Hepatocyte (in vitro differentiated cells): ENCODE data around the gene HTD2. TPM values are rescaled to one million over a fixed set of nuclear protein-coding genes. Genes with fewer than 3 reads are reported as not detected.

Experiments used
- DNase-seq: peaks from one replicate; pipeline ENCODE4 v3.0.0-alpha.2; 2016; ENCODE audit warnings: low spot score
- H2AFZ ChIP-seq: fragments of 200-600 bp; sonication (generic); 2 replicates; pipeline ENCODE4 v1.6.0; 2016; ENCODE audit warnings: antibody characterized with exemption, mild to moderate bottlenecking
- H3K27ac ChIP-seq: fragments of 200-600 bp; sonication (generic); 2 replicates; pipeline ENCODE4 v1.5.1; 2016; ENCODE audit warnings: mild to moderate bottlenecking
- H3K27me3 ChIP-seq: fragments of 200-600 bp; sonication (generic); 2 replicates; pipeline ENCODE4 v1.6.1; 2016
- H3K36me3 ChIP-seq: fragments of 200-600 bp; sonication (generic); replicated peaks from 2 replicates; pipeline ENCODE4 v1.5.1; 2016; ENCODE audit warnings: low read depth; ENCODE audit not compliant: insufficient read depth
- H3K4me1 ChIP-seq: fragments of 200-600 bp; sonication (generic); 2 replicates; pipeline ENCODE4 v1.5.1; 2016; ENCODE audit warnings: mild to moderate bottlenecking, moderate library complexity; ENCODE audit not compliant: insufficient read depth
- H3K4me2 ChIP-seq: fragments of 200-600 bp; sonication (generic); 2 replicates; pipeline ENCODE4 v1.6.0; 2016
- H3K4me3 ChIP-seq: fragments of 200-600 bp; sonication (generic); 2 replicates; pipeline ENCODE4 v1.5.1; 2016; ENCODE audit warnings: mild to moderate bottlenecking
- H3K79me2 ChIP-seq: fragments of 200-600 bp; sonication (generic); 2 replicates; pipeline ENCODE4 v1.6.0; 2017; ENCODE audit warnings: mild to moderate bottlenecking
- H3K9me2 ChIP-seq: fragments of 200-600 bp; sonication (generic); replicated peaks from 2 replicates; pipeline ENCODE4 v1.6.0; 2017; ENCODE audit warnings: mild to moderate bottlenecking; ENCODE audit not compliant: insufficient read depth
- H3K9me3 ChIP-seq: fragments of 200-600 bp; sonication (generic); 2 replicates; pipeline ENCODE4 v1.5.1; 2016; ENCODE audit warnings: low read depth, mild to moderate bottlenecking
- H4K20me1 ChIP-seq: fragments of 200-600 bp; sonication (generic); 2 replicates; pipeline ENCODE4 v1.6.0; 2016; ENCODE audit warnings: mild to moderate bottlenecking; ENCODE audit not compliant: insufficient read depth, poor library complexity, severe bottlenecking
- EZH2 ChIP-seq: fragments of 200-600 bp; sonication (generic); IDR thresholded peaks from 2 replicates; pipeline ENCODE4 v1.6.1; 2016; ENCODE audit warnings: antibody characterized with exemption, mild to moderate bottlenecking, borderline replicate concordance
- EZH2phosphoT487 ChIP-seq: fragments of 200-600 bp; sonication (generic); IDR thresholded peaks from one replicate; pipeline ENCODE4 v1.6.1; 2018; ENCODE audit warnings: antibody characterized with exemption, mild to moderate bottlenecking, low read depth, moderate library complexity; ENCODE audit not compliant: unreplicated experiment, severe bottlenecking
- WGBS: methylation state at CpG from one replicate; pipeline ENCODE4 v1.1.6; 2016; ENCODE audit warnings: low lambda C conversion rate; ENCODE audit errors: missing lambda C conversion rate; 5-methylcytosine and 5-hydroxymethylcytosine counted together
- polyA plus RNA-seq: library from polyadenylated mRNA; unstranded; fragments of >200 nt; fragmentation: Nextera tagmentation; extraction: Ambion mirVana; gene quantifications from 2 replicates; pipeline ENCODE4 v1.2.1, GENCODE V29; 2016
- total RNA-seq: library from RNA; depleted of rRNA; stranded (reverse); fragments of >200 nt; gene quantifications from 2 replicates; pipeline ENCODE4 v1.2.3, GENCODE V29; 2014
- TF ChIP-seq, protein P1 (sequence below): fragments of 200-600 bp; sonication (generic); IDR thresholded peaks from 2 replicates; pipeline ENCODE4 v1.5.1; 2016; ENCODE audit warnings: antibody characterized with exemption, mild to moderate bottlenecking; ENCODE audit not compliant: poor library complexity

The HTD2 gene
- total and polyA plus RNA-seq, 2 experiments from 2014 or later = 13.0 to 19.0 TPM

DNA sequence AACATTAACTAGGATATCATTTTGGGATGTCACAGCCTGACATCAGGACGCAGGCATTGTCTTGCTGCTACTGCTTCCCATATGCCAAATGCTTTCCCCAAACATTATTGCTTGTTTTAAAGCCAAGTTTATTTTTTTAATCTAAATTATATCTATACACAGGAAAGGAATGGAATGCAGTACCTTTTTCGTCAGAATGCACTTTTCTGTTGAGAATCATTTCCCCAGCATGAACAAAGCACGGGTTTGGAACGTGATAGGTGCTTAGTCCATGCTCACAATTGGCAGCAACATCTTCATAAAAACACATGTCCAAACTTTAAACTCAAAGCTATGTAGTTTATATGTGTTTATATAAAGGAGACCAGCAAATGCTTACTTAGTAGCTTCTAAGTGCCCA lies 52.5 kb downstream of the HTD2 start:
- Histone ChIP-seq H3K27ac (no peak overlapping the region), H3K4me2 (no peak overlapping the region), H2AFZ (no peak overlapping the region), H3K4me3 (no peak overlapping the region), H3K27me3 (no peaks in the 10 kb centered on the region), H3K9me3 (no peaks in the 10 kb centered on the region), H3K4me1 (no peaks in the 10 kb centered on the region), H3K36me3 (no peaks in the 10 kb centered on the region), H3K79me2 (peaks cover 8% of the 10 kb centered on the region), H4K20me1 (no peaks in the 10 kb centered on the region), H3K9me2 (no peaks in the 10 kb centered on the region)
- no peak for DNase-seq
- WGBS = 78% methylated on average over 4 of the region's 4 CpGs
- no peak for TF ChIP-seq EZH2
- TF ChIP-seq, protein P1, sequence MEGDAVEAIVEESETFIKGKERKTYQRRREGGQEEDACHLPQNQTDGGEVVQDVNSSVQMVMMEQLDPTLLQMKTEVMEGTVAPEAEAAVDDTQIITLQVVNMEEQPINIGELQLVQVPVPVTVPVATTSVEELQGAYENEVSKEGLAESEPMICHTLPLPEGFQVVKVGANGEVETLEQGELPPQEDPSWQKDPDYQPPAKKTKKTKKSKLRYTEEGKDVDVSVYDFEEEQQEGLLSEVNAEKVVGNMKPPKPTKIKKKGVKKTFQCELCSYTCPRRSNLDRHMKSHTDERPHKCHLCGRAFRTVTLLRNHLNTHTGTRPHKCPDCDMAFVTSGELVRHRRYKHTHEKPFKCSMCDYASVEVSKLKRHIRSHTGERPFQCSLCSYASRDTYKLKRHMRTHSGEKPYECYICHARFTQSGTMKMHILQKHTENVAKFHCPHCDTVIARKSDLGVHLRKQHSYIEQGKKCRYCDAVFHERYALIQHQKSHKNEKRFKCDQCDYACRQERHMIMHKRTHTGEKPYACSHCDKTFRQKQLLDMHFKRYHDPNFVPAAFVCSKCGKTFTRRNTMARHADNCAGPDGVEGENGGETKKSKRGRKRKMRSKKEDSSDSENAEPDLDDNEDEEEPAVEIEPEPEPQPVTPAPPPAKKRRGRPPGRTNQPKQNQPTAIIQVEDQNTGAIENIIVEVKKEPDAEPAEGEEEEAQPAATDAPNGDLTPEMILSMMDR = no peak
- TF ChIP-seq EZH2phosphoT487 = no peak

DNA sequence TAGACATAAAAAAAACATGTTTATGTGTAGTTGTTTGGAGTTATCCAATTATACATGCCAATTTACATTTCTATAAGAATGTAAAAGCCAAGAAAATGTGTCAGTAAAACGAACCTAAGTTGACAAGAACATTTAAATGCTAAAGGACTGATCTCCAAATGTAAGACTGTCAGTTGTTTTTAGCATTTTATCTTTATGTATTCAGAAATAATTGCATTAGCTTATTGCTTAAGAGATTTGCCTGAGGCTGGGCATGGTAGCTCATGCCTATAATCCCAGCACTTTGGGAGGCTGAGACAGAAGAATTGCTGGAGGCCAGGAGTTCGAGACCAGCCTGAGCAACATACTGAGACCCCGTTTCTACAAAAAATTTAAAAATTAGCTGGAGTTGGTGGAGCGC lies 53.3 kb downstream of the HTD2 start:
- H4K20me1 ChIP-seq = no peaks in the 10 kb centered on the region
- peaks cover 12% of the 10 kb centered on the region for H3K79me2 ChIP-seq
- WGBS = 90% methylated on average over 4 of the region's 4 CpGs
- no peaks in the 10 kb centered on the region for H3K9me3 ChIP-seq
- DNase-seq = no peak
- no peaks in the 10 kb centered on the region for H3K36me3 ChIP-seq
- H3K27me3 ChIP-seq = no peaks in the 10 kb centered on the region
- no peak overlapping the region for H3K27ac ChIP-seq
- no peak overlapping the region for H3K4me3 ChIP-seq
- no peaks in the 10 kb centered on the region for H3K4me1 ChIP-seq
- H3K4me2 ChIP-seq = no peak overlapping the region
- no peak overlapping the region for H2AFZ ChIP-seq
- no peaks in the 10 kb centered on the region for H3K9me2 ChIP-seq
- TF ChIP-seq, protein P1 = no peak

DNA sequence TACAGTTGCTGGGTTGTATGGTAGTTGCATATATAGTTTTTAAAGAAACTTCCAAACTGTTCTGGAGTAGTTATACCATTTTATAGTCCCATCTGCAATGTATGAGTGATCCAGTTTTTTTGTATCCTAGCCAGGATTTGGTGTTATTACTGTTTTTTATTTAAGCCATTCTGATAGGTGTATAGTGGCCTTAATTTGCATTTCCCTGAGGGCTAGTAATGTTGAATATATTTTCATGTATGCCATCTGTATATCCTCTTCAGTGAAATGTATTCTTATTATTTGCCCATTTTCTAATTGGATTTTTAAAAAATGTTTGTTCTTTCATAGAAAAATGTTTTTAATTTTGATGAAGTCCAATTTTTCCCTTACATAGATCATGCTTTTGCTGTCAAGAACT lies 55.5 kb downstream of the HTD2 start:
- no peak overlapping the region for H2AFZ ChIP-seq
- no peak overlapping the region for H3K4me3 ChIP-seq
- no peak overlapping the region for H3K27ac ChIP-seq
- H3K36me3 ChIP-seq = no peaks in the 10 kb centered on the region
- DNase-seq = no peak
- H3K4me2 ChIP-seq = no peak overlapping the region
- H3K9me2 ChIP-seq = no peaks in the 10 kb centered on the region
- no peaks in the 10 kb centered on the region for H3K9me3 ChIP-seq
- no peaks in the 10 kb centered on the region for H4K20me1 ChIP-seq
- TF ChIP-seq EZH2phosphoT487 (no peak), EZH2 (no peak)
- TF ChIP-seq, protein P1 = no peak
- H3K79me2 ChIP-seq = peaks cover 13% of the 10 kb centered on the region
- no peaks in the 10 kb centered on the region for H3K27me3 ChIP-seq
- no peaks in the 10 kb centered on the region for H3K4me1 ChIP-seq

DNA sequence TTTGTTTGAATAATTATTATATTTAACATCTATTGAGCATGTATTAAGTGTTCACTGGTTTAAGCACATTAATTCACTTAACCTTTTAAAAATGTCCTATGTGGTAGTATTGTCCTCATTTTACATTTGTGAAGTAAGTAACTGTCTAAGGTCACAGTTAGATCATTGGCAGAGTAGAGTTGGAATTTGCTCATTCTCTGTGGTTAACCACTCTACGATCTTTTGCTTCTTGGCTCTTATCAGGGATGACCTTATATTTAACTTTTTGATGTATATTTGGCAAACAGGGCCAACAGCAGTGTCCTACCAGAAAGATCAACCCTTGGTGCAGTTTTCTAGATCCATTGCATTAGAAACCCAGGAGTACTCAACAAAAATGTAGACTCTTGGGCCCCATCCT lies 60.4 kb downstream of the HTD2 start:
- no peak for DNase-seq
- H3K79me2 ChIP-seq = peaks cover 13% of the 10 kb centered on the region

More for the DNA sequence above, 60.4 kb downstream of the HTD2 start:
- H3K9me3 ChIP-seq = no peaks in the 10 kb centered on the region
- H3K4me1 ChIP-seq = no peaks in the 10 kb centered on the region
- H3K27ac ChIP-seq = no peak overlapping the region
- H3K4me2 ChIP-seq = no peak overlapping the region
- no peak overlapping the region for H3K4me3 ChIP-seq
- TF ChIP-seq EZH2 (no peak), EZH2phosphoT487 (no peak)
- TF ChIP-seq, protein P1 = no peak
- H2AFZ ChIP-seq = no peak overlapping the region
- H3K36me3 ChIP-seq = no peaks in the 10 kb centered on the region
- H3K27me3 ChIP-seq = no peaks in the 10 kb centered on the region
- H4K20me1 ChIP-seq = no peaks in the 10 kb centered on the region
- 79% methylated on average over 1 of the region's 1 CpG for WGBS
- no peaks in the 10 kb centered on the region for H3K9me2 ChIP-seq
